Osteocyte (in vitro differentiated cells): ENCODE data around the gene SV2B. TPM values are rescaled to one million over a fixed set of nuclear protein-coding genes. Genes with fewer than 3 reads are reported as not detected.

Experiments used
- DNase-seq: peaks from one replicate; pipeline ENCODE4 v3.0.0; 2021; ENCODE audit warnings: mixed read lengths; ENCODE audit not compliant: unreplicated experiment; ENCODE audit errors: extremely low spot score
- H3K27ac Mint-ChIP-seq: one replicate; pipeline ENCODE4 v1.8.0; 2021; ENCODE audit warnings: mild to moderate bottlenecking, mixed read lengths; ENCODE audit not compliant: unreplicated experiment
- H3K27me3 Mint-ChIP-seq: one replicate; pipeline ENCODE4 v1.8.0; 2021; ENCODE audit warnings: mixed read lengths; ENCODE audit not compliant: unreplicated experiment
- H3K36me3 Mint-ChIP-seq: one replicate; pipeline ENCODE4 v1.8.0; 2021; ENCODE audit warnings: mixed read lengths; ENCODE audit not compliant: unreplicated experiment
- H3K4me1 Mint-ChIP-seq: one replicate; pipeline ENCODE4 v1.8.0; 2021; ENCODE audit warnings: mixed read lengths; ENCODE audit not compliant: unreplicated experiment
- H3K4me3 Mint-ChIP-seq: one replicate; pipeline ENCODE4 v1.8.0; 2021; ENCODE audit warnings: mild to moderate bottlenecking, moderate library complexity, mixed read lengths; ENCODE audit not compliant: unreplicated experiment
- H3K9me3 Mint-ChIP-seq: one replicate; pipeline ENCODE4 v1.8.0; 2021; ENCODE audit warnings: mixed read lengths; ENCODE audit not compliant: unreplicated experiment
- total RNA-seq: library from RNA; stranded (reverse); gene quantifications from 2 replicates; pipeline ENCODE4 v1.2.1, GENCODE V29; 2021
- TF ChIP-seq, protein P1 (sequence below): fragments of 200-600 bp; sonication (generic); IDR thresholded peaks from 2 replicates; pipeline ENCODE4 v1.5.0; 2021; ENCODE audit warnings: antibody characterized with exemption, mild to moderate bottlenecking, moderate library complexity

SV2B gene
- total RNA-seq, 1 donor from 2014 or later, result not detected

DNA sequence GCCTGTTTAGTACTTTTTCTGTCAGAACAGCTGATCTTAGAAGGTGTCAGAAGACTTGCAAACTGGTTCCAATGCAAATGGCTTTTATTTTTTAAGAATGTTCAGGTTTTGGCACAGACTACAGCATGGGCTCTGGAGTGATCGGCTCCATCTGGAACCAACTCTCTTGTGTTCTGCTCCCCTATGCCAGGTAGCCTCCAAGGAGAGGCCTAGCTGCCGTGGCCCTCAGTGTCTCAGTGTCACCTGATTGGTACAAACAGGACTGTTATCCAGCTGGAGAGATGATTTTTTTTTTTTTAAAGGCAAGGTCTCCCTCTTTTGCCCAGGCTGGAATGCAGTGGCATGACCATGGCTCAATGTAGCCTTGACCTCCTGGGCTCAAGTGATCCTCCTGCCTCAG is 183.1 kb downstream of the SV2B start:
- no peaks in the 10 kb centered on the region for H3K27me3 Mint-ChIP-seq
- no peak overlapping the region for H3K4me3 Mint-ChIP-seq
- H3K4me1 Mint-ChIP-seq, result no peaks in the 10 kb centered on the region
- H3K9me3 Mint-ChIP-seq, result no peaks in the 10 kb centered on the region
- H3K36me3 Mint-ChIP-seq, result no peaks in the 10 kb centered on the region
- TF ChIP-seq, protein P1, sequence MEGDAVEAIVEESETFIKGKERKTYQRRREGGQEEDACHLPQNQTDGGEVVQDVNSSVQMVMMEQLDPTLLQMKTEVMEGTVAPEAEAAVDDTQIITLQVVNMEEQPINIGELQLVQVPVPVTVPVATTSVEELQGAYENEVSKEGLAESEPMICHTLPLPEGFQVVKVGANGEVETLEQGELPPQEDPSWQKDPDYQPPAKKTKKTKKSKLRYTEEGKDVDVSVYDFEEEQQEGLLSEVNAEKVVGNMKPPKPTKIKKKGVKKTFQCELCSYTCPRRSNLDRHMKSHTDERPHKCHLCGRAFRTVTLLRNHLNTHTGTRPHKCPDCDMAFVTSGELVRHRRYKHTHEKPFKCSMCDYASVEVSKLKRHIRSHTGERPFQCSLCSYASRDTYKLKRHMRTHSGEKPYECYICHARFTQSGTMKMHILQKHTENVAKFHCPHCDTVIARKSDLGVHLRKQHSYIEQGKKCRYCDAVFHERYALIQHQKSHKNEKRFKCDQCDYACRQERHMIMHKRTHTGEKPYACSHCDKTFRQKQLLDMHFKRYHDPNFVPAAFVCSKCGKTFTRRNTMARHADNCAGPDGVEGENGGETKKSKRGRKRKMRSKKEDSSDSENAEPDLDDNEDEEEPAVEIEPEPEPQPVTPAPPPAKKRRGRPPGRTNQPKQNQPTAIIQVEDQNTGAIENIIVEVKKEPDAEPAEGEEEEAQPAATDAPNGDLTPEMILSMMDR, result no peak
- no peak overlapping the region for H3K27ac Mint-ChIP-seq
- DNase-seq, result peak; percentile 60

DNA sequence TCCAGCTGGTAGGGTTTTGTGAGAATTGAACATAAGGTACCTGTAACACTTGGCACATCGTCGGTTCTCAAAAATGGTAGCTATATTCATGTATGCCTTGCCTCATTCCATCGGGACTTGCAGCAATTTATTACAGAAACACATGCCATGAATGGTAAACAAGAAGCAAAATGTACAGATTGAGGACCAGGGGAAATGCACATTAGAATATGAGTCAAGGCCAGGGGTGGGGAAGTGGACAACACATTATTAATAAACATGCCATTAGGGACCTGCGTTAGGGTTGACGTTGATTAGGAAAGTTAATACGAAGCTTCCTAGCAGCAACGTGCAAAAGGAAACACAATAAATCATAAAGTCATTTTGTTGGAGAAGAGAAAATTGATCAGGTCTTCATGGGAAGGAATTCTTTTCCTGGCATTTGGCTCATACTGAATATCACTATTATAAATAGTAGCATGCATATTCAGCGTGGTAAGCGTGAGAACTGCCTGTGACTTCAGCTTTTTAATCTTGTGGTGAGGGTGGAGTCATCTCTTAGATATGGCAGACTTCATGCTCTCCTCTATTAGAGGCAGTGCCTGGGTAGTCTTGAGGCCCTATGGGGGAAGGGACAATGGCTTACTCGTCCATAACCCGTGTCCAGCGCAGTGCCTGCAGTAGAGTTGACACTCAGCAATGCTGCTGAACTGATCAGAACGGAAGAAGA is 184.9 kb downstream of the SV2B start:
- Mint-ChIP-seq H3K4me3 (no peak overlapping the region), H3K27ac (no peak overlapping the region), H3K9me3 (no peaks in the 10 kb centered on the region), H3K36me3 (no peaks in the 10 kb centered on the region), H3K27me3 (no peaks in the 10 kb centered on the region), H3K4me1 (no peaks in the 10 kb centered on the region)
- TF ChIP-seq, protein P1, result no peak
- DNase-seq, result no peak

DNA sequence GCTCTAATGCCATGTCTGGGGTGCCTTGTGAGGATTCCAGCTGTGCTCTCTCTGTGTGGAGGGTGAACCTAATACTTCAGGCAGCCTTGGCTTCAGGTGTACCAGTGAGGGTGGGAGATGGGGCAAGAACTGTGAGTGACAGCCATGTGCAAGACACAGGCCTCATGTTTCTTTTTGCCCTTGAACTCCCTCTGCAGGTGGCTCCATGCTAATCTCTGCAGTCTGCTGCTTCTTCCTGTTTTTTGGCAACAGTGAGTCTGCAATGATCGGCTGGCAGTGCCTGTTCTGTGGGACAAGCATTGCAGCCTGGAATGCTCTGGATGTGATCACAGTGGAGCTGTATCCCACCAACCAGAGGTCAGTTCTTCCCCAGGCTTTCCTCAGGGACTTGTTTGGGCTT is 189.3 kb downstream of the SV2B start:
- no peak overlapping the region for H3K4me3 Mint-ChIP-seq
- no peaks in the 10 kb centered on the region for H3K36me3 Mint-ChIP-seq
- peaks cover 4% of the 10 kb centered on the region for H3K27me3 Mint-ChIP-seq
- no peak overlapping the region for H3K27ac Mint-ChIP-seq
- no peaks in the 10 kb centered on the region for H3K4me1 Mint-ChIP-seq
- DNase-seq, result no peak
- no peaks in the 10 kb centered on the region for H3K9me3 Mint-ChIP-seq
- TF ChIP-seq, protein P1, result no peak

DNA sequence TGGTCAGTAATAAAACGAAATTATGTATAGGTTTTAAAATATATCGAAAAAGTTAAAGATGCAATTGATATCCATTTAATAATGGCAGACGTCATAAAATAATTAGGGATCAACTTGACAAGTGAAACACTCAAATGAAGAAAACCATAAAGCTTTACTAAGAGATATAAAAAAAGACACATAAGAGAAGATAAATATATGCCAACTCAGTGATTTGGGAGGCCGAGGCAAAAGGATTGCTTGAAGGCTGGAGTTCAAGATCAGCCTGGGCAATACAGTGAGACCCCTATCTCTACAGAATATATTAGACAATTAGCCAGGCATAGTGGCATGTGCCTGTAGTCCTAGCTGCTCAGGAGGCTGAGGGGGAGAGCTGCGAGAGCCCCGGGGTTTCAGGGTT is 190.5 kb downstream of the SV2B start:
- TF ChIP-seq, protein P1, result no peak
- Mint-ChIP-seq H3K4me1 (no peaks in the 10 kb centered on the region), H3K36me3 (no peaks in the 10 kb centered on the region), H3K27me3 (peaks cover 4% of the 10 kb centered on the region), H3K4me3 (no peak overlapping the region), H3K27ac (no peak overlapping the region), H3K9me3 (no peaks in the 10 kb centered on the region)
- DNase-seq, result no peak

DNA sequence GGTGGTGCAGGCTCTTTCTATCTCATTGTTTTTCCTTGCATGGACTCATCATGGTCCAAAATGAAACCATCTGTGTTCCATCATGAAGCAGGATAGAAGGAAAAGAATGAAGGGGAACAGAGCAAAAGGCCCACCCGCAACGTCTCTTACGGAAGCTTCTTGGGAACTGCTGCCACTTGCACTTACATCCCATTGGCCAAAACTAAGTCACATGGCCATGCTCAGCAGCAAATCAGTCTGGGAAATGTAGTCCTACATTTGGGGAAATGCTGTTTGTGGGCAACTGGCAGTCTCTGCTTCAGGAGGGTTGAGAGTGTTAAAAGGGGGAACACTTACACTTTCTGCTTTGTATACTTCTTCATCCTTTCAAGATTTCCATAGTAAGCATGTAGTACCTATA is 191.6 kb downstream of the SV2B start:
- Mint-ChIP-seq H3K4me3 (no peak overlapping the region), H3K27me3 (peaks cover 4% of the 10 kb centered on the region), H3K9me3 (no peaks in the 10 kb centered on the region), H3K4me1 (no peaks in the 10 kb centered on the region), H3K27ac (no peak overlapping the region), H3K36me3 (no peaks in the 10 kb centered on the region)
- TF ChIP-seq, protein P1, result no peak
- DNase-seq, result no peak
